ENCODE measurements around the gene NUPR1. TPM values are rescaled to one million over a fixed set of nuclear protein-coding genes. Genes with fewer than 3 reads are reported as not detected.
"Not testable (repeated sequence)": the region's sequence is repeated elsewhere in the genome, so short reads cannot be mapped to it uniquely, and the experiment has no call there.

Gene NUPR1
- total RNA-seq, 4 donors from 2014 or later = 1.6 to 11.9 (median 6.3) TPM

DNA sequence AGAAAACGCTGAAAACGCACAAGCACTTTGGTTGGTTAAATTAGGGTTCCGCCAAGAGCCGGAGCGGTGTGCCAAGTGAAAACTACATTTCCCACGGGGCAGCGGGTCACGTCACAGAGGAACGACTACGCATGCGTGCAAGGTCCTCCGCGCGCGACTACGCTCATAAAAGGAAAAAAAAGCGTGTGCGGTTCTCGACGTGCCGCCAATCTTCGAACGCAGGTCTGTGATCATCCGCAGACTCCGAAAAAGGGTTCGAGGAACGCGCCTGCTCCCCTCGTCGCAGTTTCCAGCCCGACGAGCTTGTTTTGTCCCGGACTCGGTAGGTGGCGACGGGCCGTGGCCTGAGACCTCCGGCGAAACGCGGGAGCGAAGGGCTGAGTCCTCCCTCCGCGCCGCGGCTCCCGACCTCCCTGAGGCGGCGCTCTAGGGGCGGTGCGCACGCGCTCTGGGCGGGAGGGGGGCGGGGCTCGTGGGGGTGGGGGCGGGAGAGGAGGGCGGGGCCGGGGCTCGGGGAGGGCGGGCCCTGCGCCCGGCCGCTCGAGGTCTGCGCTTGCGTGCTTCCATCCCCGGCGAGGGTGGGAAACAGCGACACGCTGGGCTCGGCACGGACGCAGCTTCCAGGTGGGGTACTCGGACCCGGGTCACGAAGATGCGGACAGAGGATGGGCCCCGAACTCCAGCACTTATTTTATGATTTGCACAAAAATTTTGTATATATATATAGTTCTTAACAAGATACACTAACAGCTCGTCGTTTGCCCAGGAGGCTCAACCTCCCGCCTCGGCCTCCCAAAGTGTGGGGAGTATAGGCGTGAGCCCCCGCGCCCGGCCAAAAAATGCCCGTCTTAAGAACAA, 15.2 kb upstream of the NUPR1 start, which contains the start of gene SGF29:
Gene SGF29, plus strand, starts transcription at position 145 of the 858 bp plus-strand sequence. CDS start 27,150 bp downstream, outside the sequence.
- Histone ChIP-seq H3K27ac (peak within 1 kb of the TSS; percentile 96 to 97 (median 96)), H3K4me3 (peak within 1 kb of the TSS; percentile 65 to 78 (median 72)), H3K4me1 (peaks cover 0 to 19% (median 2%) of the 10 kb centered on the region in 4 donors), H3K36me3 (peaks cover 0 to 15% (median 0%) of the 10 kb centered on the region in 3 donors), H3K9me3 (no peaks in the 10 kb centered on the region), H3K27me3 (no peaks in the 10 kb centered on the region)
- DNase-seq = peak; percentile 90 to 97 (median 93)
- TF ChIP-seq, protein P1, sequence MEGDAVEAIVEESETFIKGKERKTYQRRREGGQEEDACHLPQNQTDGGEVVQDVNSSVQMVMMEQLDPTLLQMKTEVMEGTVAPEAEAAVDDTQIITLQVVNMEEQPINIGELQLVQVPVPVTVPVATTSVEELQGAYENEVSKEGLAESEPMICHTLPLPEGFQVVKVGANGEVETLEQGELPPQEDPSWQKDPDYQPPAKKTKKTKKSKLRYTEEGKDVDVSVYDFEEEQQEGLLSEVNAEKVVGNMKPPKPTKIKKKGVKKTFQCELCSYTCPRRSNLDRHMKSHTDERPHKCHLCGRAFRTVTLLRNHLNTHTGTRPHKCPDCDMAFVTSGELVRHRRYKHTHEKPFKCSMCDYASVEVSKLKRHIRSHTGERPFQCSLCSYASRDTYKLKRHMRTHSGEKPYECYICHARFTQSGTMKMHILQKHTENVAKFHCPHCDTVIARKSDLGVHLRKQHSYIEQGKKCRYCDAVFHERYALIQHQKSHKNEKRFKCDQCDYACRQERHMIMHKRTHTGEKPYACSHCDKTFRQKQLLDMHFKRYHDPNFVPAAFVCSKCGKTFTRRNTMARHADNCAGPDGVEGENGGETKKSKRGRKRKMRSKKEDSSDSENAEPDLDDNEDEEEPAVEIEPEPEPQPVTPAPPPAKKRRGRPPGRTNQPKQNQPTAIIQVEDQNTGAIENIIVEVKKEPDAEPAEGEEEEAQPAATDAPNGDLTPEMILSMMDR (IDR thresholded peaks at IDR 0.05) = peak in 5 of 6 experiments; percentile 10 to 44 (median 36)
- TF ChIP-seq POLR2A (IDR thresholded peaks at IDR 0.05) = peak; percentile 92 to 94

DNA sequence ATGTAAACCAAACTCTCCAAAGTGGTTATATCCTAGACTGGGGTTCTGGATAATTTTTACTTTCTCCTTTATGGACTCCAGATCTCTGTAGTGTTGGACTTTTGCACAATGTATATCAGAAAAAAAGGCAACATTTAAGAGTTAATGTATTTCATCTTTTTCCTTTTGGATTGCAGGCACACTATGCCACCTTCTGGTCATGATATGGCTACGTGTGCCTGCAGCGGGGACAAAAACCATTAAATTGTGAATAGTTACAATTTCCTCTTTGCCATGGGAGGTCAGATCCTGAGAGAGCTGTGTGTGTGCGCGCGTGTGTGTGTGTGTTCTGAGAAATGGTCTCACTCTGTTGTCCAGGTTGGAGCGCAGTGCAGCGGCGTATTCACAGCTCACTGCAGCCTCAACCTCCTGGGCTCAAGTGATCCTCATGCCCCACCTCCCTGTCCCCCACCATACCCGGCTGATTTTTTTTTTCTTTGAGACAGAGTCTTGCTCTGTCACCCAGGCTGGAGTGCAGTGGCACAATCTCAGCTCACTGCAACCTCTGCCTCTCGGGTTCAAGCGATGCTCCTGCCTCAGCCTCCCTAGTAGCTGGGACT, 10.6 kb upstream of the NUPR1 start:
- Histone ChIP-seq H3K36me3 (no peaks in the 10 kb centered on the region), H3K27ac (no peak overlapping the region), H3K4me1 (peaks cover 0 to 11% (median under 1%) of the 10 kb centered on the region in 4 donors), H3K9me3 (no peaks in the 10 kb centered on the region), H3K4me3 (no peak overlapping the region), H3K27me3 (no peaks in the 10 kb centered on the region)
- TF ChIP-seq POLR2A (IDR thresholded peaks at IDR 0.05) = no peak
- TF ChIP-seq, protein P1 (IDR thresholded peaks at IDR 0.05) = peak in 5 of 6 experiments; percentile 5 to 82 (median 81)
- no peak for DNase-seq

DNA sequence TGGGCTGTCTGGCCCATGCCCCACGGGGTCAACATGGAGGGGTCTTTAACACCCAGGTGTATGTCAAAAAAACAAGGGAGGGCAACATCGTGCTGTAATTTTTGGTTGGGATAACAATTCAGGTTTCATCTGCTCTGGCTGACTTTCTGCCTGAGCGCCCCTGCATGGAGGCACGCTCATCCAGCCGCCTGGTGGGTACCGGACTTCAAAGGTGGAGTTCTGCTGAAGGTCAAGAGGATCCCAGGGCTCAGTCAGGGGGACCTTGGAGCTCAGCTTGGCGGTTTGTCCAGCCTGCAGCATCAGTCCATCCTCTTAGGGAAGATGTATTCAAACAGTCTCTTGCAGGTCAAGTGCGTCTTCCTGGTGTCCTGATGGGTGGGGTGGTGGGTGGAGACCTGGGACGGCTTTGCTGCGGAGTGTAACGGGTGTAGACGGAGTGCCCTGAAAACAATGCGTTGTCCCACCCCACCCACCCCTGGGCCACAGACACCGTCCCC, 9.6 kb upstream of the NUPR1 start:
- Histone ChIP-seq H3K9me3 (no peaks in the 10 kb centered on the region), H3K4me1 (peaks cover 0 to 8% (median 0%) of the 10 kb centered on the region in 4 donors), H3K36me3 (no peaks in the 10 kb centered on the region), H3K4me3 (no peak overlapping the region), H3K27ac (no peak overlapping the region), H3K27me3 (no peaks in the 10 kb centered on the region)
- DNase-seq = no peak
- no peak for TF ChIP-seq POLR2A (IDR thresholded peaks at IDR 0.05)

DNA sequence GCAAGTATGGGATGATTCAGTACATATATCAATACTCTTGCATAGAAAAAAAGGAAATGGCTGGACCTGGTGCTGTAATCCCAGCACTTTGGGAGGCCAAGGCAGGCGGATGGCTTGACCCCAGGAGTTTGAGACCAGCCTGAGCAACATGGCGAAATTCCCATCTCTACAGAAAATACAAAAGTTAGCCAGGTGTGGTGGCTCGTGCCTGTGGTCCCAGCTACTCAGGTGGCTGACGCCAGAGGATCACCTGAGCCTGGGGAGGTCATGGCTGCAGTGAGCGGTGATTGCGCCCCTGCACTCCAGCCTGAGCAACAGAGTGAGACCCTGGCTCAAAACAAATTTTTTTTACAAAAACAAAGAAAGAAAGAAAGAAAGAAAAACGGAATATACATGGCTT, 7.9 kb upstream of the NUPR1 start:
- TF ChIP-seq POLR2A (IDR thresholded peaks at IDR 0.05) = no peak
- TF ChIP-seq, protein P1 (IDR thresholded peaks at IDR 0.05) = no peak
- DNase-seq = no peak
- no peaks in the 10 kb centered on the region for H3K9me3 ChIP-seq
- no peak overlapping the region for H3K27ac ChIP-seq
- H3K36me3 ChIP-seq = no peaks in the 10 kb centered on the region
- H3K27me3 ChIP-seq = no peaks in the 10 kb centered on the region
- peaks cover 0 to 14% (median 2%) of the 10 kb centered on the region in 4 donors for H3K4me1 ChIP-seq
- H3K4me3 ChIP-seq = no peak overlapping the region

DNA sequence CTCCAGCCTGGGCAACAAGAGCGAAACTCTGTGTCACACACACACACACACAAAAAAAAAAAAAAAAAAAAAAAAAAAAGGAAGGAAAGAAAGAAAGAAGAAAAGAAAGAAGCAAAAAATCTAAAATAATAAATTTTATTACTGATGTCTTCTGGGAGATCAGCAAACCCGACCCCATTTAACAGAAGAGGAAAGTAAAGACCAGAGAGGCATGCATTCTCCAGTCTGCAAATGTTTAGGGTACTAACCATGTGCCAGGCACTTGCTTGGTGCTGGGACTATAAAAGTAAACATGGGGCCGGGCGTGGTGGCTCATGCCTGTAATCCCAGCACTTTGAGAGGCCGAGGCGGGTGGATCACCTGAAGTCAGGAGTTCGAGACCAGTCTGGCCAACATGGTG, 7.2 kb upstream of the NUPR1 start:
- H3K4me1 ChIP-seq = peaks cover 0 to 15% (median 2%) of the 10 kb centered on the region in 4 donors
- not testable (repeated sequence) for H3K27me3 ChIP-seq, H3K36me3 ChIP-seq, DNase-seq, H3K4me3 ChIP-seq, H3K27ac ChIP-seq, H3K9me3 ChIP-seq

DNA sequence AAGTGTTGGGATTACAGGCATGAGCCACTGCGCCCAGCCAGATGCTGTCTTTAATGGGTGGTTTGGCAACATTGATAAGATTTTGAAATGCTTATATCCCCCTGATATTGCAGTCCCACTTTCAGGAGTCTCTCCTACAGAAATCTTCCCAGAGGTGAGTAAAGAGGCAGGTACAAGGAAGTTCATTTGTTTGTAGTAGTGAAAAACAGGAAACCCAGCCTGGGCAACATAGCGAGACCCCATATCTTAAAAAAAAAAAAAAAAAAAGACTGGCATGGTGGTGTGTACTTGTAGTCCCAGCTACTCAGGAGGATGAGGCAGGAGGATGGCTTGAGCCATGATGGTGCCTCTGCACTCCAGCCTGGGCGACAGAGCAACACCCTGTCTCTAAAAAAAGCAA, 6.2 kb upstream of the NUPR1 start:
- Histone ChIP-seq H3K9me3 (no peaks in the 10 kb centered on the region), H3K4me3 (no peak overlapping the region), H3K27me3 (no peaks in the 10 kb centered on the region), H3K36me3 (no peaks in the 10 kb centered on the region), H3K4me1 (peaks cover 0 to 15% (median 2%) of the 10 kb centered on the region in 4 donors), H3K27ac (no peak overlapping the region)
- TF ChIP-seq, protein P1 (IDR thresholded peaks at IDR 0.05) = no peak
- TF ChIP-seq POLR2A (IDR thresholded peaks at IDR 0.05) = no peak
- no peak for DNase-seq
